Limb (tissue), 2 donors: ENCODE measurements around the gene DPP3.

Source experiments
- DNase-seq, 2 donors: peaks; one replicate each; pipeline ENCODE4 v3.0.0-alpha.2; 2016; ENCODE audit errors: extremely low spot score in 2 of 2

DPP3 gene

DNA sequence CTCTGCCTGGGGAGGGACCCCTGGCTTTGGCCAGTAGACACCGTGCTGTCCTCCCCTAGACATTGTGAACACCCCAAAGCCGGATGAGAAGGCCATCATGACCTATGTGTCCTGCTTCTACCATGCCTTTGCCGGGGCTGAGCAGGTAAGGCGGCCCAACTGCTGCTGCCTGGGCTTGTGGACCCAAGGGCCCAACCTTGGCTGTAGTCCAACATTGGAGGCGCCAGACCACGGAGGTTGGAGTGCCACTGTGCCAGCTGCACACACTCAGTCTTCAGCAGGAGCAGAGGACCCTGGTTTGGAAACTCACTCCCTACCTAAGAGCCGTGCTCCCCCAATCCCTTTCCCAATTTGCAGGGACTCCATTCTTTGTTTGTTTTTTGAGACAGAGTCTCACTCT lies 75.9 kb downstream of the DPP3 start:
- no peak for DNase-seq

DNA sequence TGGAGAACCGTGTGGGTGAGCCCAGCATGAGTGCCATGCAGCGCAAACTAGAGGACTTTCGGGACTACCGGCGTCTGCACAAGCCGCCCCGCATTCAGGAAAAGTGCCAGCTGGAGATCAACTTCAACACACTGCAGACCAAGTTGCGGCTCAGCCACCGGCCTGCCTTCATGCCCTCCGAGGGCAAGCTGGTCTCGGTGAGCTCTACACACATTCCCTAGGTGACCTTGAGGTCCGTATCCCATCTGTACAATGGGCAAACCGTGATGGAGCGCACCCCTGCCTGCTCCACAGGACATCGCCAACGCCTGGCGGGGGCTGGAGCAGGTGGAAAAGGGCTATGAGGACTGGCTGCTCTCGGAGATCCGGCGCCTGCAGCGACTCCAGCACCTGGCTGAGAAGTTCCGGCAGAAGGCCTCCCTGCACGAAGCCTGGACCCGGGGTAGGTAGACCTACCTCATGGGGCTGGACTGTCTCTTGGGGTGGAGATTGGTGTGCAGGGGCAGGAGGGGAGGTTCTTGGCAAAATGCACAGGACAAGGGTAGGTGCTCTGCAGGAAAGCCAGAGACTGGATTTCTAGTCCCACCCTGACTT lies 77.6 kb downstream of the DPP3 start:
- DNase-seq, result no peak
